Endodermal cell (in vitro differentiated cells): ENCODE measurements around the gene A3GALT2. TPM values are rescaled to one million over a fixed set of nuclear protein-coding genes. Genes with fewer than 3 reads are reported as not detected.

ENCODE experiments used
- DNase-seq: peaks from one replicate; pipeline ENCODE4 v3.0.0-alpha.2; 2017
- H3K27ac ChIP-seq: 2 replicates; pipeline ENCODE4 v1.5.1; 2013; ENCODE audit warnings: mild to moderate bottlenecking, low read depth, low read length, moderate library complexity
- H3K27me3 ChIP-seq: 2 replicates; pipeline ENCODE4 v1.6.1; 2013; ENCODE audit warnings: mild to moderate bottlenecking, low read length, moderate library complexity; ENCODE audit not compliant: insufficient read depth, control insufficient read depth, poor library complexity, severe bottlenecking
- H3K36me3 ChIP-seq: 2 replicates; pipeline ENCODE4 v1.7.0; 2013; ENCODE audit warnings: mild to moderate bottlenecking, low read length, moderate library complexity; ENCODE audit not compliant: control insufficient read depth, insufficient read depth
- H3K4me1 ChIP-seq: one replicate; pipeline ENCODE4 v1.7.0; 2013; ENCODE audit warnings: low read length; ENCODE audit not compliant: control insufficient read depth, insufficient read depth
- H3K4me3 ChIP-seq: 2 replicates; pipeline ENCODE4 v1.5.1; 2013; ENCODE audit warnings: mild to moderate bottlenecking, low read length, moderate library complexity
- H3K9ac ChIP-seq: 2 replicates; pipeline ENCODE4 v1.6.1; 2013; ENCODE audit warnings: mild to moderate bottlenecking, low read length, moderate library complexity; ENCODE audit not compliant: poor library complexity, severe bottlenecking; ENCODE audit errors: extremely low read depth
- H3K9me3 ChIP-seq: 2 replicates; pipeline ENCODE4 v1.6.1; 2013; ENCODE audit warnings: mild to moderate bottlenecking, low read length, moderate library complexity; ENCODE audit not compliant: control insufficient read depth
- H3K27ac Mint-ChIP-seq: 2 replicates; pipeline ENCODE4 v1.8.0; 2020; ENCODE audit warnings: mixed read lengths
- H3K27me3 Mint-ChIP-seq: 2 replicates; pipeline ENCODE4 v1.8.0; 2021; ENCODE audit warnings: mild to moderate bottlenecking, mixed read lengths; ENCODE audit not compliant: insufficient read depth
- H3K36me3 Mint-ChIP-seq: 2 replicates; pipeline ENCODE4 v1.8.0; 2020; ENCODE audit warnings: low read depth, mixed read lengths
- H3K4me1 Mint-ChIP-seq: 2 replicates; pipeline ENCODE4 v1.8.0; 2020; ENCODE audit warnings: mixed read lengths
- H3K4me3 Mint-ChIP-seq: 2 replicates; pipeline ENCODE4 v1.8.0; 2020; ENCODE audit warnings: mild to moderate bottlenecking, moderate library complexity, mixed read lengths
- H3K9me3 Mint-ChIP-seq: 2 replicates; pipeline ENCODE4 v1.8.0; 2020; ENCODE audit warnings: mild to moderate bottlenecking, mixed read lengths
- WGBS, 2 experiments: methylation state at CpG; one replicate each; pipeline versions ENCODE4 v1.1.5 to v1.1.7; 2013; ENCODE audit warnings: missing lambda C conversion rate in 2 of 2, mixed read lengths in 1 of 2; ENCODE audit not compliant: insufficient coverage in 1 of 2, insufficient read length in 1 of 2; 5-methylcytosine and 5-hydroxymethylcytosine counted together
- total RNA-seq, 2 donors: library from RNA; stranded (reverse); fragmentation: NEBNext Ultra II Directional in 1 of 2; extraction: Animal tissue kit (Norgen Biotek cat#: 25700) in 1 of 2; gene quantifications; 2 replicates in 1 of 2; 3 replicates in 1 of 2; pipeline ENCODE4 v1.2.1, GENCODE V29; 2021
- TF ChIP-seq, protein P1 (sequence below): fragments of 200-600 bp; sonication (generic); conservative IDR thresholded peaks from 2 replicates; pipeline ENCODE4 v1.5.0; 2021; ENCODE audit warnings: antibody characterized with exemption, mild to moderate bottlenecking

The A3GALT2 gene
- total RNA-seq, 2 donors from 2014 or later: not detected

DNA sequence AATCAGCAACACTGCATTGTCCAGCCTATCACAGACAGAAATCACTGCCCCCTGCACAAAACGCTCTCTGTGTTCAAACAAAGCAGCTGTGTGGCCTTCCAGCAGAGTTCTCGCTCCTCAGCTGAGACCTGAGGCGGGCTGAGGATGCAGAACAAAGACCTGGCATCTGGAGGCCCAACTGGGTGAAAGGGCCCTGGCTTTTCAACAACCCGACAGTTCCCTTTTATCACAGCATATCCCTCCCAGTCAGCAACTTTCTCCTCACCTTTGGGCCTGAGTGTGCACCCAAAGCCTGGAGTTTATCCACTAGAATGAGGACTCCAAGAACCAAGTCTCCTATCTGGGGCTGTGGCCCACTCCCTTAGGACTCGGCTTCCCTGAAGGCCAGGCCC is 42.6 kb upstream of the A3GALT2 start:
- TF ChIP-seq, protein P1, sequence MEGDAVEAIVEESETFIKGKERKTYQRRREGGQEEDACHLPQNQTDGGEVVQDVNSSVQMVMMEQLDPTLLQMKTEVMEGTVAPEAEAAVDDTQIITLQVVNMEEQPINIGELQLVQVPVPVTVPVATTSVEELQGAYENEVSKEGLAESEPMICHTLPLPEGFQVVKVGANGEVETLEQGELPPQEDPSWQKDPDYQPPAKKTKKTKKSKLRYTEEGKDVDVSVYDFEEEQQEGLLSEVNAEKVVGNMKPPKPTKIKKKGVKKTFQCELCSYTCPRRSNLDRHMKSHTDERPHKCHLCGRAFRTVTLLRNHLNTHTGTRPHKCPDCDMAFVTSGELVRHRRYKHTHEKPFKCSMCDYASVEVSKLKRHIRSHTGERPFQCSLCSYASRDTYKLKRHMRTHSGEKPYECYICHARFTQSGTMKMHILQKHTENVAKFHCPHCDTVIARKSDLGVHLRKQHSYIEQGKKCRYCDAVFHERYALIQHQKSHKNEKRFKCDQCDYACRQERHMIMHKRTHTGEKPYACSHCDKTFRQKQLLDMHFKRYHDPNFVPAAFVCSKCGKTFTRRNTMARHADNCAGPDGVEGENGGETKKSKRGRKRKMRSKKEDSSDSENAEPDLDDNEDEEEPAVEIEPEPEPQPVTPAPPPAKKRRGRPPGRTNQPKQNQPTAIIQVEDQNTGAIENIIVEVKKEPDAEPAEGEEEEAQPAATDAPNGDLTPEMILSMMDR: no peak
- Mint-ChIP-seq H3K4me1 (peaks cover 60% of the 10 kb centered on the region), H3K36me3 (no peaks in the 10 kb centered on the region), H3K4me3 (peak overlapping the region; percentile 44), H3K27ac (peak overlapping the region; percentile 75), H3K9me3 (no peaks in the 10 kb centered on the region), H3K27me3 (peaks cover 36% of the 10 kb centered on the region)
- WGBS, 2 experiments: 48 to 56% methylated on average over 3 to 5 of the region's 5 CpGs
- H3K4me3 ChIP-seq: peak overlapping the region; percentile 49
- no peak for DNase-seq
- H3K9me3 ChIP-seq: no peaks in the 10 kb centered on the region
- no peaks in the 10 kb centered on the region for H3K36me3 ChIP-seq
- peaks cover 44% of the 10 kb centered on the region for H3K4me1 ChIP-seq
- H3K9ac ChIP-seq: no peak overlapping the region
- H3K27ac ChIP-seq: peak overlapping the region; percentile 100
- H3K27me3 ChIP-seq: peaks cover 5% of the 10 kb centered on the region

DNA sequence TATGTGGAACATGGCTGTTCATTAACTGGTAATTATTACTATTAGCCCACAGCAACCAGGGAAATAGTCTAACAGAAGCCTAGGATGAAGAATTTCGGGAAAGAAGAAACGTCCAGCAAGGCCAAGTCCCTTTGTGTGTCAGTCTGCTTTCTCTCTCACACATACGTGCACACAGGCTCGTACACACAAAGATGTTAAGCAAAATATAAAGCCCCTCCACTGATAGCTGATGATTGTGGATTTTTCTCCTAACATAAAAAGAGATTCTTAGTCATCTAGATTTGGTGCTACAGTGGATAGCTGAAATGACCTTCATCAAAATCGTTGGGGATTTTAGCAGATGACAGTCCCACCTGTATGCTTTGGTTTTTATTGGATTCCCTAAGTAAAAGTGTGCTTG is 42.1 kb upstream of the A3GALT2 start:
- peak overlapping the region; percentile 100 for H3K27ac ChIP-seq
- WGBS, 2 experiments: 74 to 85% methylated on average over 3 to 5 of the region's 5 CpGs
- peaks cover 48% of the 10 kb centered on the region for H3K4me1 ChIP-seq
- Mint-ChIP-seq H3K4me3 (peak overlapping the region; percentile 44), H3K9me3 (no peaks in the 10 kb centered on the region), H3K27ac (no peak overlapping the region), H3K36me3 (no peaks in the 10 kb centered on the region), H3K4me1 (peaks cover 64% of the 10 kb centered on the region), H3K27me3 (peaks cover 37% of the 10 kb centered on the region)
- H3K4me3 ChIP-seq: peak overlapping the region; percentile 49
- H3K9ac ChIP-seq: no peak overlapping the region
- no peaks in the 10 kb centered on the region for H3K36me3 ChIP-seq
- peaks cover 5% of the 10 kb centered on the region for H3K27me3 ChIP-seq
- no peak for DNase-seq
- TF ChIP-seq, protein P1: no peak
- no peaks in the 10 kb centered on the region for H3K9me3 ChIP-seq

DNA sequence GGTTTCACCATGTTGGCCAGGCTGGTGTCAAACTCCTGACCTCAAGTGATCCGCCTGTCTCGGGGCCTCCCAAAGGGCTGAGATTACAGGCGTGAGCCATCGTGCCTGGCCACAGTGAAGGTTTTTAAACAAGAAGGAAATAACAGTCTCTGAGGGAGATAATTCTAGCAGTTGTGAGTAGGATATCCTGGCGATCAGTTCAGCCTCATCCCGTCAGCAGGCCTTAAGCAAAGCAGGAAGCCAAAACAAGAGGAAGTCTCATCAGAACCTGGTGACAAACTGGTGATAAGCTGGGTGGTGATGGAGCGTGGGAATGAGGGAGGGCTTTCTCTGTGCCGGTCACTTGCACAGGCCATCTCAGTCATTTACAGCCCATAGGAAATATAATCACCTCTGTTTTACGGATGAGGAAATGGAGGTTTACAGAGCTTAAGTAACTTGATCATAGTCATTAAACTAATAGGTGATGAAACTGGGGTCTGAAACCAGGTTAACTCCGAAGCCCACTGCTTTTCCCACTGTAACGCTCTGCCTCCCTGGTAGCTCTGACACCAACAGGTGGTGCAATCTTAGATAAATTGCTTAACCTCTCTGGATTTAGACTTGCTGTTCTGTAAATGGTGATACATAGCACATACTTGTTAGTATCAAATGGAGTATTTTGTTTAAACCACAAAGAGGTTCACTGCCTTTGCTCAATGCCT is 40.8 kb upstream of the A3GALT2 start:
- H3K36me3 ChIP-seq: no peaks in the 10 kb centered on the region
- Mint-ChIP-seq H3K27ac (peak overlapping the region; percentile 13), H3K4me1 (peaks cover 67% of the 10 kb centered on the region), H3K4me3 (no peak overlapping the region), H3K27me3 (peaks cover 37% of the 10 kb centered on the region), H3K9me3 (peaks cover 5% of the 10 kb centered on the region), H3K36me3 (no peaks in the 10 kb centered on the region)
- no peak overlapping the region for H3K9ac ChIP-seq
- no peak overlapping the region for H3K4me3 ChIP-seq
- 83 to 89% methylated on average over 11 of the region's 11 CpGs for WGBS, 2 experiments
- peak overlapping the region; percentile 100 for H3K27ac ChIP-seq
- TF ChIP-seq, protein P1: no peak
- H3K9me3 ChIP-seq: no peaks in the 10 kb centered on the region
- no peak for DNase-seq
- peaks cover 43% of the 10 kb centered on the region for H3K4me1 ChIP-seq
- H3K27me3 ChIP-seq: peaks cover 5% of the 10 kb centered on the region
